Trophoblast cell (in vitro differentiated cells and primary cell): Measurements from ENCODE around the gene EXOSC9.

Experiments
- DNase-seq, 2 donors: peaks; one replicate each; pipeline ENCODE4 v3.0.0-alpha.2; 2016
- H2AFZ ChIP-seq: 2 replicates; pipeline ENCODE4 v1.6.1; 2013; ENCODE audit warnings: low read length, moderate library complexity, mild to moderate bottlenecking; ENCODE audit not compliant: insufficient read depth, poor library complexity
- H2AK5ac ChIP-seq: 2 replicates; pipeline ENCODE4 v1.6.1; 2013; ENCODE audit warnings: mild to moderate bottlenecking, low read length
- H2BK120ac ChIP-seq: 2 replicates; pipeline ENCODE4 v1.6.1; 2013; ENCODE audit warnings: low read length, mild to moderate bottlenecking, moderate library complexity; ENCODE audit not compliant: insufficient read depth, poor library complexity
- H2BK12ac ChIP-seq: 2 replicates; pipeline ENCODE4 v1.6.1; 2013; ENCODE audit warnings: mild to moderate bottlenecking, low read length, moderate library complexity
- H2BK5ac ChIP-seq: 2 replicates; pipeline ENCODE4 v1.6.1; 2013; ENCODE audit warnings: low read length, low read depth, moderate library complexity, mild to moderate bottlenecking; ENCODE audit not compliant: poor library complexity
- H3K14ac ChIP-seq: 2 replicates; pipeline ENCODE4 v1.6.1; 2013; ENCODE audit warnings: mild to moderate bottlenecking, low read length
- H3K18ac ChIP-seq: 2 replicates; pipeline ENCODE4 v1.6.1; 2013; ENCODE audit warnings: mild to moderate bottlenecking, low read length
- H3K23ac ChIP-seq: 2 replicates; pipeline ENCODE4 v1.6.1; 2013; ENCODE audit warnings: low read length
- H3K27ac ChIP-seq: 2 replicates; pipeline ENCODE4 v1.5.1; 2013; ENCODE audit warnings: low read depth, mild to moderate bottlenecking, inconsistent platforms, low read length, moderate library complexity
- H3K27me3 ChIP-seq: 2 replicates; pipeline ENCODE4 v1.6.1; 2013; ENCODE audit warnings: inconsistent platforms, mild to moderate bottlenecking, low read length, moderate library complexity; ENCODE audit not compliant: insufficient read depth
- H3K36me3 ChIP-seq, 2 experiments: 1 replicate in 1 of 2; 2 replicates in 1 of 2; pipeline ENCODE4 v1.6.1; 2013; ENCODE audit warnings: low read length in 2 of 2, mild to moderate bottlenecking in 2 of 2, moderate library complexity in 1 of 2; ENCODE audit not compliant: insufficient read depth in 2 of 2, control insufficient read depth in 1 of 2
- H3K4ac ChIP-seq: 2 replicates; pipeline ENCODE4 v1.6.1; 2013; ENCODE audit warnings: low read depth, mild to moderate bottlenecking, low read length, moderate library complexity
- H3K4me1 ChIP-seq, 2 experiments: 1 replicate in 1 of 2; 2 replicates in 1 of 2; pipeline ENCODE4 v1.6.1; 2013; ENCODE audit warnings: low read length in 2 of 2, mild to moderate bottlenecking in 2 of 2, moderate library complexity in 1 of 2; ENCODE audit not compliant: insufficient read depth in 2 of 2, control insufficient read depth in 1 of 2
- H3K4me2 ChIP-seq: 2 replicates; pipeline ENCODE4 v1.6.1; 2013; ENCODE audit warnings: inconsistent platforms, mild to moderate bottlenecking, low read length, moderate library complexity
- H3K4me3 ChIP-seq: 2 replicates; pipeline ENCODE4 v1.5.1; 2013; ENCODE audit warnings: mild to moderate bottlenecking, low read depth, low read length, inconsistent platforms
- H3K79me1 ChIP-seq: one replicate; pipeline ENCODE4 v1.6.1; 2013; ENCODE audit warnings: low read length
- H3K79me2 ChIP-seq: 2 replicates; pipeline ENCODE4 v1.6.1; 2013; ENCODE audit warnings: low read length, mild to moderate bottlenecking; ENCODE audit not compliant: control insufficient read depth, insufficient read depth, poor library complexity
- H3K9ac ChIP-seq: 2 replicates; pipeline ENCODE4 v1.6.1; 2013; ENCODE audit warnings: mild to moderate bottlenecking, low read length
- H3K9me3 ChIP-seq: 2 replicates; pipeline ENCODE4 v1.6.1; 2013; ENCODE audit warnings: low read depth, mild to moderate bottlenecking, control low read depth, inconsistent platforms, low read length; ENCODE audit not compliant: insufficient read depth
- H4K12ac ChIP-seq: 2 replicates; pipeline ENCODE4 v1.6.1; 2013; ENCODE audit warnings: low read depth, mild to moderate bottlenecking, low read length, moderate library complexity
- H4K8ac ChIP-seq: 2 replicates; pipeline ENCODE4 v1.6.1; 2013; ENCODE audit warnings: low read depth, mild to moderate bottlenecking, low read length, moderate library complexity
- H4K91ac ChIP-seq: one replicate; pipeline ENCODE4 v1.6.1; 2013; ENCODE audit warnings: low read depth, mild to moderate bottlenecking, low read length, moderate library complexity
- WGBS: extraction: QIAGEN DNeasy Blood & Tissue Kit; methylation state at CpG from one replicate; pipeline ENCODE4 v1.1.7; 2013; ENCODE audit warnings: missing lambda C conversion rate; ENCODE audit not compliant: insufficient read length, insufficient coverage; ENCODE audit errors: extremely low coverage; 5-methylcytosine and 5-hydroxymethylcytosine counted together

Gene EXOSC9

GRCh38 chr4:121822796-121823504, 21.8 kb downstream of the EXOSC9 start:
- Histone ChIP-seq H4K8ac (peak overlapping the region; percentile 82), H3K23ac (no peak overlapping the region), H3K9me3 (no peaks in the 10 kb centered on the region), H2BK12ac (no peak overlapping the region), H3K27me3 (no peaks in the 10 kb centered on the region), H3K79me2 (peaks cover 11% of the 10 kb centered on the region), H3K14ac (peak overlapping the region; percentile 41), H3K4ac (peak overlapping the region; percentile 16), H4K91ac (peak overlapping the region; percentile 9), H2AK5ac (no peak overlapping the region), H3K4me2 (peak overlapping the region; percentile 98), H3K18ac (peak overlapping the region; percentile 73), H3K36me3 (peaks cover 0 to 10% of the 10 kb centered on the region in 2 experiments), H3K9ac (peak overlapping the region; percentile 89), H3K79me1 (peaks cover 9% of the 10 kb centered on the region), H3K4me1 (peaks cover 2% of the 10 kb centered on the region in 2 experiments), H2AFZ (peak overlapping the region; percentile 92), H3K4me3 (peak overlapping the region; percentile 100), H2BK120ac (no peak overlapping the region), H4K12ac (peak overlapping the region; percentile 23), H2BK5ac (peak overlapping the region; percentile 64), H3K27ac (peak overlapping the region; percentile 60)
- peak; percentile 2 to 64 for DNase-seq
- no CpG with 5 or more reads among the region's 30 CpGs for WGBS

GRCh38 chr4:121823505-121824170, 22.5 kb downstream of the EXOSC9 start, which contains the start of gene CCNA2:
Gene CCNA2 (minus strand): TSS chr4:121823883. CDS start chr4:121823628, 255 bp downstream.
- H2BK12ac ChIP-seq, result no peak within 1 kb of the TSS
- H3K27ac ChIP-seq, result peak within 1 kb of the TSS; percentile 60
- H3K4me3 ChIP-seq, result peak within 1 kb of the TSS; percentile 100
- H4K12ac ChIP-seq, result peak within 1 kb of the TSS; percentile 81
- H3K4ac ChIP-seq, result peak within 1 kb of the TSS; percentile 16
- peak within 1 kb of the TSS; percentile 83 for H4K8ac ChIP-seq
- peak within 1 kb of the TSS; percentile 89 for H3K9ac ChIP-seq
- H2AK5ac ChIP-seq, result no peak within 1 kb of the TSS
- no CpG with 5 or more reads among the region's 63 CpGs for WGBS
- H3K18ac ChIP-seq, result peak within 1 kb of the TSS; percentile 73
- H3K79me1 ChIP-seq, result peaks cover 9% of the 10 kb centered on the region
- DNase-seq, result peak; percentile 96 to 98
- peaks cover 2% of the 10 kb centered on the region in 2 experiments for H3K4me1 ChIP-seq
- peak within 1 kb of the TSS; percentile 9 for H4K91ac ChIP-seq
- peak within 1 kb of the TSS; percentile 98 for H3K4me2 ChIP-seq
- no peaks in the 10 kb centered on the region for H3K27me3 ChIP-seq
- no peak within 1 kb of the TSS for H2BK120ac ChIP-seq
- H3K23ac ChIP-seq, result no peak within 1 kb of the TSS
- H3K14ac ChIP-seq, result peak within 1 kb of the TSS; percentile 57
- peak within 1 kb of the TSS; percentile 92 for H2AFZ ChIP-seq
- H2BK5ac ChIP-seq, result peak within 1 kb of the TSS; percentile 64
- no peaks in the 10 kb centered on the region for H3K9me3 ChIP-seq
- H3K36me3 ChIP-seq, result peaks cover 0 to 6% of the 10 kb centered on the region in 2 experiments
- H3K79me2 ChIP-seq, result peaks cover 11% of the 10 kb centered on the region

GRCh38 chr4:121824171-121824527, 23.0 kb downstream of the EXOSC9 start:
- Histone ChIP-seq H4K91ac (no peak overlapping the region), H3K4me3 (no peak overlapping the region), H3K79me1 (peaks cover 9% of the 10 kb centered on the region), H4K8ac (peak overlapping the region; percentile 83), H2BK5ac (no peak overlapping the region), H4K12ac (peak overlapping the region; percentile 81), H3K18ac (no peak overlapping the region), H2BK120ac (no peak overlapping the region), H3K14ac (peak overlapping the region; percentile 57), H3K27ac (no peak overlapping the region), H3K27me3 (no peaks in the 10 kb centered on the region), H3K4me2 (peak overlapping the region; percentile 67), H3K23ac (no peak overlapping the region), H3K4ac (no peak overlapping the region), H2AFZ (no peak overlapping the region), H3K4me1 (peaks cover 2% of the 10 kb centered on the region in 2 experiments), H2AK5ac (no peak overlapping the region), H2BK12ac (no peak overlapping the region), H3K36me3 (peaks cover 0 to 5% of the 10 kb centered on the region in 2 experiments), H3K9ac (peak overlapping the region; percentile 9), H3K79me2 (peaks cover 11% of the 10 kb centered on the region), H3K9me3 (no peaks in the 10 kb centered on the region)
- DNase-seq, result no peak
- no CpG with 5 or more reads among the region's 8 CpGs for WGBS

- peaks cover 11% of the 10 kb centered on the region for H3K79me2 ChIP-seq
- no peak overlapping the region for H2BK120ac ChIP-seq
- no CpG with 5 or more reads among the region's 2 CpGs for WGBS
Measured at GRCh38 chr4:121824950-121825349, 23.8 kb downstream of the EXOSC9 start.

More at GRCh38 chr4:121824950-121825349, 23.8 kb downstream of the EXOSC9 start:
- no peak overlapping the region for H2BK5ac ChIP-seq
- no peak overlapping the region for H3K4me3 ChIP-seq
- H3K9ac ChIP-seq, result no peak overlapping the region
- no peak overlapping the region for H4K8ac ChIP-seq
- no peak overlapping the region for H2AFZ ChIP-seq
- H4K12ac ChIP-seq, result no peak overlapping the region
- H2AK5ac ChIP-seq, result no peak overlapping the region
- no peak for DNase-seq
- no peak overlapping the region for H3K4me2 ChIP-seq
- H3K27me3 ChIP-seq, result no peaks in the 10 kb centered on the region
- no peak overlapping the region for H2BK12ac ChIP-seq
- no peak overlapping the region for H3K23ac ChIP-seq
- no peak overlapping the region for H3K18ac ChIP-seq
- H3K36me3 ChIP-seq, result peaks cover under 1 to 6% of the 10 kb centered on the region in 2 experiments
- no peaks in the 10 kb centered on the region for H3K9me3 ChIP-seq
- no peak overlapping the region for H3K27ac ChIP-seq
- H3K14ac ChIP-seq, result no peak overlapping the region
- H3K4me1 ChIP-seq, result peaks cover 2% of the 10 kb centered on the region in 2 experiments
- H4K91ac ChIP-seq, result no peak overlapping the region
- H3K79me1 ChIP-seq, result peaks cover 9% of the 10 kb centered on the region
- no peak overlapping the region for H3K4ac ChIP-seq
